Measurements from ENCODE around the gene RASAL2. TPM values are rescaled to one million over a fixed set of nuclear protein-coding genes. Genes with fewer than 3 reads are reported as not detected.

RASAL2 gene
- total and polyA plus RNA-seq, 10 donors = 0.42 to 24.4 (median 14.6) TPM

- Histone ChIP-seq H3K4me1 (no peaks in the 10 kb centered on the region), H3K27me3 (replicated peaks in 1 of 7) (no peaks in the 10 kb centered on the region), H3K9me3 (no peaks in the 10 kb centered on the region), H3K4me3 (no peak overlapping the region), H3K27ac (no peak overlapping the region), H3K36me3 (no peaks in the 10 kb centered on the region)
- TF ChIP-seq POLR2A (IDR thresholded peaks at IDR 0.05) = no peak
- no peak for TF ChIP-seq POLR2AphosphoS5 (IDR thresholded peaks at IDR 0.05)
- no peak for TF ChIP-seq CTCF (IDR thresholded peaks at IDR 0.05 in 8 of 11, conservative IDR thresholded peaks at IDR 0.05 in 3 of 11)
- whole genome bisulfite sequencing, 5 donors = 90 to 96% (median 92%) methylated on average over 6 of the region's 6 CpGs
- intact Hi-C loops (cut with DNase I; ENCODE audit: low total_unique reads) = no loop called here
- no peak for DNase-seq
These were observed 124.6 kb downstream of the RASAL2 start for GRCh38 chr1:178218550-178218949.

GRCh38 chr1:178220094-178220493, 126.2 kb downstream of the RASAL2 start:
- no peak for TF ChIP-seq CTCF (IDR thresholded peaks at IDR 0.05 in 8 of 11, conservative IDR thresholded peaks at IDR 0.05 in 3 of 11)
- TF ChIP-seq POLR2A (IDR thresholded peaks at IDR 0.05) = no peak
- TF ChIP-seq POLR2AphosphoS5 (IDR thresholded peaks at IDR 0.05) = no peak
- intact Hi-C loops (cut with DNase I; ENCODE audit: low total_unique reads) = no loop called here
- H3K36me3 ChIP-seq = no peaks in the 10 kb centered on the region
- no peak overlapping the region for H3K27ac ChIP-seq
- no peaks in the 10 kb centered on the region for H3K9me3 ChIP-seq
- WGBS, 5 donors = 87 to 100% (median 91%) methylated on average over 1 of the region's 1 CpG
- no peak overlapping the region for H3K4me3 ChIP-seq
- no peak for DNase-seq
- no peaks in the 10 kb centered on the region for H3K4me1 ChIP-seq
- H3K27me3 ChIP-seq (replicated peaks in 1 of 7) = no peaks in the 10 kb centered on the region

GRCh38 chr1:178223289-178223688, 129.4 kb downstream of the RASAL2 start:
- H3K27ac ChIP-seq = no peak overlapping the region
- H3K27me3 ChIP-seq (replicated peaks in 1 of 7) = no peaks in the 10 kb centered on the region
- H3K9me3 ChIP-seq = no peaks in the 10 kb centered on the region
- no peaks in the 10 kb centered on the region for H3K36me3 ChIP-seq
- intact Hi-C loops (cut with DNase I; ENCODE audit: low total_unique reads) = no loop called here
- DNase-seq = no peak
- H3K4me1 ChIP-seq = no peaks in the 10 kb centered on the region
- 43 to 72% (median 66%) methylated on average over 1 of the region's 1 CpG for WGBS, 5 donors
- no peak overlapping the region for H3K4me3 ChIP-seq
- TF ChIP-seq POLR2AphosphoS5 (IDR thresholded peaks at IDR 0.05) (no peak), POLR2A (IDR thresholded peaks at IDR 0.05) (no peak), CTCF (IDR thresholded peaks at IDR 0.05 in 8 of 11, conservative IDR thresholded peaks at IDR 0.05 in 3 of 11) (no peak)

GRCh38 chr1:178224358-178224757, 130.5 kb downstream of the RASAL2 start:
- intact Hi-C loops (cut with DNase I; ENCODE audit: low total_unique reads) = no loop called here
- WGBS, 5 donors = 50 to 63% (median 54%) methylated on average over 4 of the region's 4 CpGs

GRCh38 chr1:178230881-178231409, 137.0 kb downstream of the RASAL2 start:
- Histone ChIP-seq H3K36me3 (no peaks in the 10 kb centered on the region), H3K4me1 (no peaks in the 10 kb centered on the region), H3K4me3 (no peak overlapping the region), H3K27me3 (replicated peaks in 1 of 7) (no peaks in the 10 kb centered on the region), H3K9me3 (no peaks in the 10 kb centered on the region), H3K27ac (no peak overlapping the region)
- no peak for TF ChIP-seq POLR2AphosphoS5 (IDR thresholded peaks at IDR 0.05)
- no peak for TF ChIP-seq CTCF (IDR thresholded peaks at IDR 0.05 in 8 of 11, conservative IDR thresholded peaks at IDR 0.05 in 3 of 11)
- TF ChIP-seq POLR2A (IDR thresholded peaks at IDR 0.05) = no peak
- intact Hi-C loops (cut with DNase I; ENCODE audit: low total_unique reads) = no loop called here
- no peak for DNase-seq
- WGBS, 5 donors = 94 to 98% (median 96%) methylated on average over 5 of the region's 5 CpGs

More at GRCh38 chr1:178224358-178224757, 130.5 kb downstream of the RASAL2 start:
- no peak for DNase-seq
- Histone ChIP-seq H3K9me3 (no peaks in the 10 kb centered on the region), H3K4me3 (no peak overlapping the region), H3K27ac (no peak overlapping the region), H3K4me1 (no peaks in the 10 kb centered on the region), H3K36me3 (no peaks in the 10 kb centered on the region), H3K27me3 (replicated peaks in 1 of 7) (no peaks in the 10 kb centered on the region)
- TF ChIP-seq POLR2A (IDR thresholded peaks at IDR 0.05) (no peak), POLR2AphosphoS5 (IDR thresholded peaks at IDR 0.05) (no peak)

Data from spleen (tissue), 11 donors.